ENCODE measurements around the gene IL34. TPM values are rescaled to one million over a fixed set of nuclear protein-coding genes. Genes with fewer than 3 reads are reported as not detected.

Gene IL34
- polyA plus RNA-seq, 4 donors, result 1.5 to 25.2 (median 6.5) TPM; not detected in 1

DNA sequence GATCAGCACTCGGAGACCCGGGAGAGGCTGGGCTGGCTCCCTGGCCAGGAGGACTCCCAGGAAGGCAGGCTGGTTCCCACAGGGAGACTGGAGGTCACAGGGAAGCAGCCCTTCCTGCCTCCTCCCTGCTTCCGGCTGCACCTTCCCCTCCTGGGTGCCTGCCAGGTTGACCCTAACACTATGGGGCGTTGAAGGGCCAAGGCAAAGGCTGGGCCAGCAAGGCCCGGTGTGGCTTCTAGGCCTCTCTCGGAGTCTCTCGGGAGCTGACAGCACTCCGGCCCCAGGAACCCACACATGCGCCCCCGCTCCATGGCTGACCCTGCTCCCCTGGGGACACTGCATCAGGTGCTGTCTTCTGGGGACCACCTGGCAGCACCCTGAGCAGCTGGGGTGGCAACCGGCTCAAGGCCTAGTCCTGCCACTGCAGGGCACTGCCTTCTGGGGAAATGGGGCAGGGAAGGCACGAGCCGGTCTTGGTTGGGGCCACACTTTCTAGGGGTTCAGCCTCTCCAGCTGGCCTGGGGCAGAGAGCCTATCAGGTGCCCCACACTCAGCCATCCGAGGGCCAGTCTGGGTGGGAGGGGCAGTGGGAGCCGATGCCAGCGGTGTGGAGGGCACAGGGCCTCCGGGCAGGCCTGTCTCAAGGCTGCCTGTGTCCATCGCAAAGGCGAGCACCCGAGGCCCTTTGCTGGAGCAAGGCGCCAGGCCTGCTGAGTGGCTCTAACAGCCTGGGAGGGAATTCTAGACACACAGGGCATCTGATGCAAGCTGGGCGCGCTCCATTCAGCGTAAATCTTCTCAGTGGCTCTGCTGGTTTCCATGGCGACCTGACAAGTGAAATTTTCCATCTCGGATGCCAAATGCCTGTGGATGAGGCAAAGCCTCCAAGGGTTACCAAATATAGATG lies 45.1 kb downstream of the IL34 start:
- H3K27ac ChIP-seq (ENCODE audit: low read depth in 1 of 3, low read length in 2 of 3), result peak overlapping the region; percentile 33 to 85 (median 82)
- FAIRE-seq, result no peak

DNA sequence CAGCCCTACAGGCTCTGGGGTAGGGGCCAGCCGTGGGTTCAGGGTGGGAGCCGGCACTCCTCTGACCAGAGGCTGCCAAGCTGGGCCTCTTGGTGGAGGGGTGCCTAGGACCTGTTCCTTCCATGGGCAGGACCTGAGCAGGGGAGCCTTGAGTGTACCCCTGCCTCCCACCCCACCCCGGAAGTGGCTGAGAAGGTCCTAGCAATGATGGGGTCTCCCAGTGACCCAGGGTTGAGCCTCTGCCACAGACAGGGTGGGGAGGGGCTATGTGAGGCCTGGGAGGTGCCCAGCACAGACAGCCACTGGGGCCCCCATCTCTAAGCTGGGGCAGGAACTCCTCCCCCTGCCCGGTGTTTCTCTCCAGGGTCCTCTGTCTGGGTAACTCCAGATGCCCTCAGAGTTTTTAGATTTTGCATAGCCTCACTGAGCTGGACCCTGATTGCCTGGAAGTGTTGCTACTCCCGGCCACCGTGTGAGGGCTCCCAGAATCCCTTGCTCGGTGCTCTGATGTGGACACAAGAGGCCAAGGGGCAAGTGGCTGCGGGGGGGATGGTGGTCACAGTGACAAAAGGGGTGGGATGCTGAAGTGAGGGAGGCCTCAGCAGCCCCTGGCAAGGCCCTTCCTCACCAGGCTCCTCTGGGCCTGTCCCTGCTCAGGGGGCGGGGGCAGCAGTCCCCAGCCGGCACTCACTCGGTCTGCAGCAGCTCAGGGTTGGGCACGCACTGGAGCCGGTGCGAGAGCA lies 45.9 kb downstream of the IL34 start:
- Histone ChIP-seq H3K27ac (ENCODE audit: low read depth in 1 of 3, low read length in 2 of 3) (peak overlapping the region in 2 of 3 donors; percentile 82 to 85), H3K36me3 (ENCODE audit: control insufficient read depth in 3 of 3, insufficient read depth in 2 of 3, low read depth in 1 of 3, low read length in 3 of 3) (peaks cover 0 to 80% (median 2%) of the 10 kb centered on the region in 3 donors), H3K9me3 (ENCODE audit: control insufficient read depth in 2 of 2, insufficient read depth in 1 of 2, low read depth in 1 of 2, low read length in 1 of 2) (no peaks in the 10 kb centered on the region), H3K4me1 (ENCODE audit: control insufficient read depth in 3 of 3, insufficient read depth in 2 of 3, low read depth in 1 of 3, low read length in 2 of 3) (peaks cover 0 to 81% (median 5%) of the 10 kb centered on the region in 3 donors), H3K27me3 (ENCODE audit: control insufficient read depth in 3 of 3, insufficient read depth in 3 of 3, low read length in 3 of 3) (no peaks in the 10 kb centered on the region), H3K4me3 (ENCODE audit: low read depth in 1 of 3, low read length in 3 of 3) (no peak overlapping the region)
- FAIRE-seq (no peak), DNase-seq (no peak)
- whole genome bisulfite sequencing, 3 donors, result 74 to 86% (median 77%) methylated on average over 14 of the region's 14 CpGs

More for the DNA sequence above, 45.1 kb downstream of the IL34 start:
- Histone ChIP-seq H3K4me1 (ENCODE audit: control insufficient read depth in 3 of 3, insufficient read depth in 2 of 3, low read depth in 1 of 3, low read length in 2 of 3) (peaks cover 0 to 81% (median 2%) of the 10 kb centered on the region in 3 donors), H3K9me3 (ENCODE audit: control insufficient read depth in 2 of 2, insufficient read depth in 1 of 2, low read depth in 1 of 2, low read length in 1 of 2) (no peaks in the 10 kb centered on the region), H3K27me3 (ENCODE audit: control insufficient read depth in 3 of 3, insufficient read depth in 3 of 3, low read length in 3 of 3) (no peaks in the 10 kb centered on the region), H3K4me3 (ENCODE audit: low read depth in 1 of 3, low read length in 3 of 3) (no peak overlapping the region), H3K36me3 (ENCODE audit: control insufficient read depth in 3 of 3, insufficient read depth in 2 of 3, low read depth in 1 of 3, low read length in 3 of 3) (peaks cover 0 to 80% (median 2%) of the 10 kb centered on the region in 3 donors)
- 78 to 89% (median 85%) methylated on average over 26 of the region's 26 CpGs for WGBS, 3 donors
- DNase-seq, result peak in 1 of 2 donors; percentile 47

DNA sequence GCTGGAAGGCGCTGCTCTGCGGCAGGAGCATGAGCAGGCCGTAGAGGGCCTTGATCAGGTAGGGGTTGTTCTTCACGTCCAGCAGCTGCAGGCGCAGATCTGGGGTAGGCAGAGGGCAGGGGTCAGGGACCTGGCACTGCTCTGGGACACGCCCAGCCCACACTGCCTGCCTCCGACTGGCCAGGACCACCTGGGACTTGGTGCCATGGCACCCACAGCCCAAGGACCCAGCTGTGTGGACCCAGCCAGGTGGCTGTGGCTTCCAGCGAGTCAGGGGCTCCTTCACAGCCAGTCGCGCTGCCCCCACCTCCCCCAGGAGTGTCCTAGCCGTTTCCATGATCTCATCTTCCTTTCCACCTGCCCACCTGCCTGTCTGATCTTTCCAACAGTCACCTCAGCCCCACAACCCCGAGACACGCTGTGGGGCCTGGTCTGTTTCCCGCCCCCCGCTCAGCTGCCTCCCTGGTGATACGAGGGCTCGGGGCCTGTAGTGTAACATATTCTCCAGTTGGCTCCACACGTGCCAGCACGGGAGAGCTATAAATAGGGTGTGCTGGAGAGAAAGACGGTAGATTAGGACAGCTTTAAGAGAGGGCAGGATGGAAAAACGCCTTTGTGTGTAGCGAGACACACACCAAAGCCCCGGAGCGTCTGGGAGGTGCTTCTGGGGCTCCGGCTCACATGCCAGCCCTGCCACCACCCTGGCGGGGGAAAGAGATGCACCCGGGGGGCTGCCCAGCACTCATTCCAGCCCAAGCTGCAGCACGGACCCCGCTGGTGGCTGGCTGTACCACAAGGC lies 46.7 kb downstream of the IL34 start:
- FAIRE-seq, result no peak
- Histone ChIP-seq H3K27ac (ENCODE audit: low read depth in 1 of 3, low read length in 2 of 3) (peak overlapping the region in 2 of 3 donors; percentile 82 to 85), H3K9me3 (ENCODE audit: control insufficient read depth in 2 of 2, insufficient read depth in 1 of 2, low read depth in 1 of 2, low read length in 1 of 2) (no peaks in the 10 kb centered on the region), H3K4me1 (ENCODE audit: control insufficient read depth in 3 of 3, insufficient read depth in 2 of 3, low read depth in 1 of 3, low read length in 2 of 3) (peaks cover 0 to 81% (median 5%) of the 10 kb centered on the region in 3 donors), H3K36me3 (ENCODE audit: control insufficient read depth in 3 of 3, insufficient read depth in 2 of 3, low read depth in 1 of 3, low read length in 3 of 3) (peaks cover 0 to 80% (median 2%) of the 10 kb centered on the region in 3 donors), H3K27me3 (ENCODE audit: control insufficient read depth in 3 of 3, insufficient read depth in 3 of 3, low read length in 3 of 3) (no peaks in the 10 kb centered on the region), H3K4me3 (ENCODE audit: low read depth in 1 of 3, low read length in 3 of 3) (no peak overlapping the region)
- no peak for DNase-seq
- WGBS, 3 donors, result 81 to 86% (median 82%) methylated on average over 28 to 29 of the region's 29 CpGs

GRCh38 chr16:70694088-70694867 lies 47.9 kb downstream of the IL34 start:
- DNase-seq, result no peak
- 77 to 88% (median 80%) methylated on average over 17 of the region's 17 CpGs for WGBS, 3 donors
- Histone ChIP-seq H3K4me3 (ENCODE audit: low read depth in 1 of 3, low read length in 3 of 3) (no peak overlapping the region), H3K9me3 (ENCODE audit: control insufficient read depth in 2 of 2, insufficient read depth in 1 of 2, low read depth in 1 of 2, low read length in 1 of 2) (no peaks in the 10 kb centered on the region), H3K27me3 (ENCODE audit: control insufficient read depth in 3 of 3, insufficient read depth in 3 of 3, low read length in 3 of 3) (no peaks in the 10 kb centered on the region), H3K36me3 (ENCODE audit: control insufficient read depth in 3 of 3, insufficient read depth in 2 of 3, low read depth in 1 of 3, low read length in 3 of 3) (peaks cover 0 to 84% (median 2%) of the 10 kb centered on the region in 3 donors), H3K27ac (ENCODE audit: low read depth in 1 of 3, low read length in 2 of 3) (peak overlapping the region in 2 of 3 donors; percentile 55 to 85), H3K4me1 (ENCODE audit: control insufficient read depth in 3 of 3, insufficient read depth in 2 of 3, low read depth in 1 of 3, low read length in 2 of 3) (peaks cover 0 to 74% (median 5%) of the 10 kb centered on the region in 3 donors)
- FAIRE-seq, result no peak

- DNase-seq (no peak), FAIRE-seq (no peak)
- Histone ChIP-seq H3K4me3 (ENCODE audit: low read depth in 1 of 3, low read length in 3 of 3) (no peak overlapping the region), H3K36me3 (ENCODE audit: control insufficient read depth in 3 of 3, insufficient read depth in 2 of 3, low read depth in 1 of 3, low read length in 3 of 3) (peaks cover 0 to 84% (median 2%) of the 10 kb centered on the region in 3 donors), H3K4me1 (ENCODE audit: control insufficient read depth in 3 of 3, insufficient read depth in 2 of 3, low read depth in 1 of 3, low read length in 2 of 3) (peaks cover 0 to 69% (median 5%) of the 10 kb centered on the region in 3 donors), H3K27ac (ENCODE audit: low read depth in 1 of 3, low read length in 2 of 3) (peak overlapping the region in 2 of 3 donors; percentile 55 to 85), H3K27me3 (ENCODE audit: control insufficient read depth in 3 of 3, insufficient read depth in 3 of 3, low read length in 3 of 3) (no peaks in the 10 kb centered on the region), H3K9me3 (ENCODE audit: control insufficient read depth in 2 of 2, insufficient read depth in 1 of 2, low read depth in 1 of 2, low read length in 1 of 2) (no peaks in the 10 kb centered on the region)
- 80 to 98% (median 87%) methylated on average over 3 to 4 of the region's 4 CpGs for WGBS, 3 donors
These were observed 48.5 kb downstream of the IL34 start for GRCh38 chr16:70694868-70695218.

DNA sequence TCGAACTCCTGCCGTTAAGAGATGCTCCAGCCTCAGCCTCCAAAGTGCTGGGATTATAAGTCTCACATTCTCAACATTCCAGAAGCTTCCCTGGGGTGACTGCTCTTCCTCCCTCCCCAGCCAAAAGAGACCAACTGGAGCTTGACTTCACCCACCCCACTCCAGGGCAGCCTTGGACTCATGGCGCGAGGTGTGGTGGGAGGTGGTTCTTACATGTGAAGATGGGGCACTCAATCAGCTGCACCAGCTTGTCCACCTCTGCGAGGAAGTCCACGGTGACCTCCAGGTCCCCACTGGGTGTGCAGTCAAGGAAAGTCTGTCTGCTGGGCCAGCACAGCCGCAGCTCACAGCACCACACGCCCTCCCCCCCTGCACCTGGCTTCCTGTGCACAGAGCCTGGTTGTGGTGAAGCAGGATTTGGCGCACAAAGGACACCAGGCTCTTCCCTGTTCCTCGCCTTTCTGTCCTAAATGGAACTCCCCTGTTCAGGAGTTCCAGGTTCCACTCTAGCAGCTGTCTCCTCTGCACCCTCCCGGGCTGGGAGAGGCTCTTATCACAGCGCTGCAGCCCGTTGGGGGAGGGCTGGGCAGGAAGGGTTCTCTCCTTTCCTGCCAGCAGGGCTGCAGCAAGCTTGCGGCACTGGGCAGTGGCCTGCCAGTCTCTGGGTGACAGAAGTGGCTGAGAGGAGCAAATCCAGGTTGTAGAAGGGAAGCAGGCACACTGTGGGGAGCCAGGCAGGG lies 49.1 kb downstream of the IL34 start:
- Histone ChIP-seq H3K9me3 (ENCODE audit: control insufficient read depth in 2 of 2, insufficient read depth in 1 of 2, low read depth in 1 of 2, low read length in 1 of 2) (no peaks in the 10 kb centered on the region), H3K27me3 (ENCODE audit: control insufficient read depth in 3 of 3, insufficient read depth in 3 of 3, low read length in 3 of 3) (no peaks in the 10 kb centered on the region), H3K27ac (ENCODE audit: low read depth in 1 of 3, low read length in 2 of 3) (peak overlapping the region in 1 of 3 donors; percentile 73), H3K4me3 (ENCODE audit: low read depth in 1 of 3, low read length in 3 of 3) (no peak overlapping the region), H3K4me1 (ENCODE audit: control insufficient read depth in 3 of 3, insufficient read depth in 2 of 3, low read depth in 1 of 3, low read length in 2 of 3) (peaks cover 0 to 63% (median 5%) of the 10 kb centered on the region in 3 donors), H3K36me3 (ENCODE audit: control insufficient read depth in 3 of 3, insufficient read depth in 2 of 3, low read depth in 1 of 3, low read length in 3 of 3) (peaks cover 0 to 85% (median 2%) of the 10 kb centered on the region in 3 donors)
- peak; percentile 69 to 78 for DNase-seq
- FAIRE-seq, result no peak
- WGBS, 3 donors, result 34 to 45% (median 40%) methylated on average over 14 of the region's 14 CpGs

DNA sequence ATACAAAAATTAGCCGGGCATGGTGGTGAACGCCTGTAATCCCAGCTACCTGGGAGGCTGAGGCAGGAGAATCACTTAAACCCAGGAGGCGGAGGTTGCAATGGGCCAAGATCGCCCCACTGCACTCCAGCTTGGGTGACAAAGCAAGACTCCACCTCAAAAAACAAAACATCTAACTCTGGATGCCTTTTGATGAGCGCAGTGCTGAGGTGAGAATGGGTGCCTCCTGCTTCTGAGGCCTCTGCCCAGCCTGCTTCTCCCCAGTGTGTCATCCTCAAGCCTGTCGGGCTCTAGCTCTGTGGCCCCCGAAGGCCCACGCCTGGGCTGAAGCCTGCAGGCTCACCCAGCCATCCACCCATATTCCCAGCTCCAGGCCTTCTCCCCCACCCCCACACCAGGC lies 50.0 kb downstream of the IL34 start:
- FAIRE-seq (no peak), DNase-seq (no peak)
- Histone ChIP-seq H3K9me3 (ENCODE audit: control insufficient read depth in 2 of 2, insufficient read depth in 1 of 2, low read depth in 1 of 2, low read length in 1 of 2) (no peaks in the 10 kb centered on the region), H3K27ac (ENCODE audit: low read depth in 1 of 3, low read length in 2 of 3) (no peak overlapping the region), H3K4me1 (ENCODE audit: control insufficient read depth in 3 of 3, insufficient read depth in 2 of 3, low read depth in 1 of 3, low read length in 2 of 3) (peaks cover 0 to 60% (median 5%) of the 10 kb centered on the region in 3 donors), H3K27me3 (ENCODE audit: control insufficient read depth in 3 of 3, insufficient read depth in 3 of 3, low read length in 3 of 3) (no peaks in the 10 kb centered on the region), H3K36me3 (ENCODE audit: control insufficient read depth in 3 of 3, insufficient read depth in 2 of 3, low read depth in 1 of 3, low read length in 3 of 3) (peaks cover 0 to 83% (median 2%) of the 10 kb centered on the region in 3 donors), H3K4me3 (ENCODE audit: low read depth in 1 of 3, low read length in 3 of 3) (no peak overlapping the region)
- 91 to 100% (median 97%) methylated on average over 8 of the region's 8 CpGs for WGBS, 3 donors
